GM12874 (cell line): ENCODE measurements around the gene GPR137B.

Experiments used
- TF ChIP-seq, protein P1 (sequence below): IDR thresholded peaks from 2 replicates; pipeline ENCODE4 v1.5.1; 2011; ENCODE audit warnings: low read depth, mild to moderate bottlenecking, control low read depth, low read length, moderate library complexity; ENCODE audit not compliant: insufficient read depth

The GPR137B gene

GRCh38 chr1:236120721-236121153, 21.6 kb upstream of the GPR137B start:
- TF ChIP-seq, protein P1, sequence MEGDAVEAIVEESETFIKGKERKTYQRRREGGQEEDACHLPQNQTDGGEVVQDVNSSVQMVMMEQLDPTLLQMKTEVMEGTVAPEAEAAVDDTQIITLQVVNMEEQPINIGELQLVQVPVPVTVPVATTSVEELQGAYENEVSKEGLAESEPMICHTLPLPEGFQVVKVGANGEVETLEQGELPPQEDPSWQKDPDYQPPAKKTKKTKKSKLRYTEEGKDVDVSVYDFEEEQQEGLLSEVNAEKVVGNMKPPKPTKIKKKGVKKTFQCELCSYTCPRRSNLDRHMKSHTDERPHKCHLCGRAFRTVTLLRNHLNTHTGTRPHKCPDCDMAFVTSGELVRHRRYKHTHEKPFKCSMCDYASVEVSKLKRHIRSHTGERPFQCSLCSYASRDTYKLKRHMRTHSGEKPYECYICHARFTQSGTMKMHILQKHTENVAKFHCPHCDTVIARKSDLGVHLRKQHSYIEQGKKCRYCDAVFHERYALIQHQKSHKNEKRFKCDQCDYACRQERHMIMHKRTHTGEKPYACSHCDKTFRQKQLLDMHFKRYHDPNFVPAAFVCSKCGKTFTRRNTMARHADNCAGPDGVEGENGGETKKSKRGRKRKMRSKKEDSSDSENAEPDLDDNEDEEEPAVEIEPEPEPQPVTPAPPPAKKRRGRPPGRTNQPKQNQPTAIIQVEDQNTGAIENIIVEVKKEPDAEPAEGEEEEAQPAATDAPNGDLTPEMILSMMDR, result no peak

GRCh38 chr1:236122176-236122575, 20.2 kb upstream of the GPR137B start:
- TF ChIP-seq, protein P1, result no peak

DNA sequence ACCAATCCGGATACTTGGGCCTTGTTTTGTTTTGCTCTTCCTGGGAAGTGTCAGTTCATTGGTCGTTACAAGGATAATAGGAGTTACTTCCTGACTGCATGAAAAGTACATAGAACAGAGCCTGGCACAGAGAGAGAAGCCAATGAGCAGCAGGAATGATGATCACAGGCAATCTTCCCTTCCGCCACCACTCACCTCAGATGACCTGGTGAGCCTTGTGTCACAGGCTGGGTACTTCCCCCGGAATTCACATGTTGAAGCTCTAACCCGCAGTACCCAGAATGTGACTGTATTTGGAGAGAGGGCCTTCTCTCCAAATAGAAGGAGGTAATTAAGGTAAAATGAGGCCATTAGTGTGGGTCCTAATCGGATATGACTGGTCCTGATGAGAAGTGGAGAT, 18.8 kb upstream of the GPR137B start:
- TF ChIP-seq, protein P1, result no peak

- TF ChIP-seq, protein P1, result no peak
Observed at GRCh38 chr1:236124965-236125364, 17.4 kb upstream of the GPR137B start.

DNA sequence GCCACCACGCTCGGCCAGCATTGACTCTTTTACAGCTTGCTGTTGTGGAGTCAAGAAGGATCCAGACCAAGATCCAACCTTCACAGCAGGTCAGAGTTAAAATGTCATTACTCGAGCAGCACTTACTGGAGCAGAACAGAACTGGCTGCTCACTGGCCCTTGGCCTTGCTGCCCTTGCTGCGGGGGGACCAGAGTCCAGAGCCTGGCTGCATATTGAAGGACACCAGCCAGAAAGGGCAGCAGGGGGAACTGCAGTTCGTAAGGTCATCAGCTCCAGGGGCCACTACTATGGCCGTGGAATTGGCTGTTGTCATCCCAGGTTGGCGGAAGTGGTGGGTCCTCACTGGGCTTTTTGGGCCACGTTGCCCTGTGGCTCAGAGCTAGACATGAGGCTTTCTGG, 15.3 kb upstream of the GPR137B start:
- TF ChIP-seq, protein P1, result no peak

DNA sequence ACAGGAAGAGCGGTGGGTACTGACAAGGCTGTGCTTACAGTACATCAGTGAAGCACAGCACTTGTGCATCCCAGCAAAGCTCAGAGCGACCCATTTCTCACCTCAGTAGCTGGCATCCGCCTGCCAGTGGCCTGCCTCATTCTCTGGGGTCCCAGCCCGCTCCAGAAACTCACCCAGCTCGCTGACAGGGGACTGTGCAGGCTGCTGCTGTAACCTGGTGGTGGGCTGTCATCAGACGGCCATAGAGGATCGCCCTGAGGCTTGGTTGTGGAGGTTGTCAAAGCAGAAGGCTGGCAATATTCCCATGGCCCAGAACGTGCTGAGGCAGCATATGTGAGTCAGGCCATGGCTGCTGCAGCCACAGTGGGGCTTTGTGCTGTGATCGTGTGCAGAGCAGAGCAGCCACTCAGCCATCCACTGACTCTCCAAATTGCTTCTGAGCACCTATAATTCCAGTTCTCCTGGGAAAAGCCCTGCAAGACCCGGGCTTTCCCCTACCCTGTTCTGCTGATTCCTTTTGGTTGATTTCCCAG, 13.6 kb upstream of the GPR137B start:
- TF ChIP-seq, protein P1, result no peak

DNA sequence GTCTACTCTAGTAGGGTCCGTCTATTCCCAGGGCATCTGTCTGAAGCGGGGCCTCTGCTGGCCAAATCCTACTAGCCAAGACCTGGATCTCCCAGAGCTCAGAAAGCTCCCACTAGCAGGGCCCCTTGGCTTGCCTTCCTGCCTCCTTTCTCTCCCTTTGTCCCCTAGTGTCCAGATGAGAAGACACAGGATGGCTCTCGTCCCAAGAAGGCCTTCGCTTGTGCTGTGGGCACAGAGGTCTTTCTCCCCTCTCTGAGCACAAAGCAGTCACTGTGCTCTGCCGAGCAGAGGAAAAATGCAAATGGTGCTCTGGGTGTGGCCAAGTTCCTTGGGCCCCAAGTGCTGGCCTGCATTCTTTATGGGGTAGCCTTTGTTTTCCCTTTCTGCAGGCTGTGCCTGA, 13.0 kb upstream of the GPR137B start:
- TF ChIP-seq, protein P1, result no peak
